Pulmonary artery endothelial cell (primary cell): ENCODE results near the gene POU4F1. TPM values are rescaled to one million over a fixed set of nuclear protein-coding genes. Genes with fewer than 3 reads are reported as not detected.

Experiments
- DNase-seq: peaks from one replicate; pipeline ENCODE4 v3.0.0-alpha.2; 2011; ENCODE audit warnings: low read depth, low spot score
- total RNA-seq: library from RNA; depleted of rRNA; stranded (reverse); fragments of >200 nt; gene quantifications from 2 replicates; pipeline ENCODE4 v1.2.3, GENCODE V29; 2014

POU4F1 gene
- total RNA-seq, 1 donor from 2014 or later: 2.6 TPM

GRCh38 chr13:78593652-78594455 is 9.5 kb downstream of the POU4F1 start:
- no peak for DNase-seq

GRCh38 chr13:78593129-78593528 is 10.2 kb downstream of the POU4F1 start:
- no peak for DNase-seq

DNA sequence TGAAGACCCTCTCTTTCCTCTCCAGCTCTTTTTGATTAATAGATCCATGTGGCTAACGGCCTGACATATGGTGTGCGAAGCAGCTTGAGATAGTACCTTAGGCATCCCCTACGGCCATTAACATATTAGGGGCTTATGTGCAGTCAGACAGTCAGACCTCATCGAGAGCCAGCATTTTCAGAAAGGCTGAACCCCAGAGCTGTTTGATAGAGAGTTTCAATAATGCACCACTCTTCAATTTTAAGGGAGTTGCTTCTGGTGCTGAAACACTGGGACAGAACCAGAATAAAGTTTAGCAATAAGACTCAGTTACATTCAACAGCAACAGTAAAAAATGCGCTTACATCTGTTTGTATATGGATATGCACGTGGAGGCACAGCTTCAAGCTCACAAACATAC is 10.8 kb downstream of the POU4F1 start:
- DNase-seq: no peak

DNA sequence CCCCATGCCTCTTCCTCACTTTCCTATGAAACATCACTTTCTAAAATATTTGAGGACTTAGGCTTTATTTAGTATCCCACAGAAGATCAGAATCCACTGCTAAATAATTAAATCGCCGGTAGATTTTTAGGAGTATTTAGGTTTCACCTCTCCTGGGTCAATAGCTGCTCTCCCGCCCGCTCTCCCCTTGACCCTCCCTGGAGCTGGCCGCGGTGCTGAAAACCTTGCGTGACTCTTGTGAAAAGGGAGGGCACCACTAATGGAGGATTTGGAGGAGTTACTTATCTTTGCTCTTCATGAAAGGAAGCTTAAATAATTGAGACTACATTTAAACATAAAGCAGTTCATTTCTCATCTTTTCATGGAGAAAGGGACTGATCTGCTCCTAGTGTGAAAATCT is 14.1 kb downstream of the POU4F1 start:
- no peak for DNase-seq

- no peak for DNase-seq
These were observed 16.0 kb downstream of the POU4F1 start for GRCh38 chr13:78587395-78587794.

DNA sequence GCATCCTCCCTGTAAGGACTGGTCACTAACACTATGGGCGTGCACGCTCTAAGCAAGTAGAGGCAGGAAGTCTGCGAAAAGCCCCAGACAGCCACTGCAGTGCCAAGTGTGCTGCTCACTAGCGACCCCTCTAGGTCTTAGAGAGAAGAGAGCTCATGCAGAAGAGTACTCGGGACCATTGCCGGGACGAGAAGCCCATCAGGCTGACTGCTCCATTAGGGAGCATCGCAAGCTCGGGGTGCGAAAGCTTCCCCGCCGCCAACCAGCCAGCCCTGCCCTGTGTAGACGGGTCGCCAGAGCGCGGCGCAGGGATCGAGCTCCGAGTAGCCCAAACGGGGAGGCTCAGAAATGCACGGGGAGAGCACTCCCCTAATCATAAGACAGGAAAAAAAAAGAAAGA is 16.6 kb downstream of the POU4F1 start:
- no peak for DNase-seq

DNA sequence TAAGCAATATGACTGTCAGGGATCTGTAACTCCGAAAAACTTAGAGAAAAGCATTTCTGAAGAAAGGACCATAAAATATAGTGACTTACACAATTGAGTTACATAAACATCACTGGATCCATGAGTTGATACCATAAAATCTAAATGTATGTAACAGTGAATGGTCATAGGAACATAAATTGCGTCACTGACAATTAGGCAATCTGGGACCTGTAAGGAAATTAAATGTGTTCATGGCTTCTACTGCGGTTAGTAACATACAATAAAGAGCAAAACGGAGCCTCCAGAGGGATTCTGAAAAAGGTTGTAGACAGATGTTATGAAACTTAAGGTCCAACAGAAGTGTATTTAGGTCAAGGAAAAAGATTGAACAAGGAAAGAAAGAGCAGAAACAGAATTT is 27.1 kb downstream of the POU4F1 start:
- no peak for DNase-seq

DNA sequence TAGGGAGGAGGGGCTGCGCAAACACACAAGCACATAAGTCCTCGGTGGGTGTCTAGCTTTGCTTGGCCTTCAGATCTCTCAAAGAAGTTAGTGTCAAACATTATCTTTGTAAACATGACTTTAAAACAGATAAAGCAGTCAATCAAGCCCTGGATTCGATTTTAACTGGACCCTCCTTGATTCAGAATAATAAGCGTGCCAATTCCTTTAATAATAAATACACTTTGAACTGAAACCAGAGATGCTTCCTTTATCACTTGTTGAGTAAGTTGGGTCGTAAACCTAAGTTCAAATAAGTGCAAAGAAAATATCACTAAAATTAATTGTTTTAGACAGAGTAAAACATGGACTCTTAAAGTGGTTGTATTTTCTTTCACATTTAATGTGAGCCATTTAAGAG is 30.9 kb downstream of the POU4F1 start:
- DNase-seq: no peak

DNA sequence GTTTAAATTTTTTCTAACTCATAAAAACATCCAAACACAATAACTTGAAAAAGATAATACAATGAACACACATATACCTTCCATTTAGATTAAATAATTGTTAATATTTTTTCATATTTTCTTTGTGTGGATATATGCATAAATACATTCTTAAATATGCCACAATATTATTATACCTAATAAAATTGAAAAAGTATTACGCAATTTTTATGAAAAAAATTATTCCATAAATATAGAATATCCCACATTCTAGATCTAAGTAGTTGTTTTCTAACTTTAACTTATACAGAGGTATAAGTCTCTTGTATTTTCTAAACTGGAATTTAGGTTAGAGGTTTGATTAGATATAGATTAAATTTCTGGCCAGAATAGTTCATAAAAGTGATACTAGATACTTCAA is 34.3 kb downstream of the POU4F1 start:
- DNase-seq: no peak

DNA sequence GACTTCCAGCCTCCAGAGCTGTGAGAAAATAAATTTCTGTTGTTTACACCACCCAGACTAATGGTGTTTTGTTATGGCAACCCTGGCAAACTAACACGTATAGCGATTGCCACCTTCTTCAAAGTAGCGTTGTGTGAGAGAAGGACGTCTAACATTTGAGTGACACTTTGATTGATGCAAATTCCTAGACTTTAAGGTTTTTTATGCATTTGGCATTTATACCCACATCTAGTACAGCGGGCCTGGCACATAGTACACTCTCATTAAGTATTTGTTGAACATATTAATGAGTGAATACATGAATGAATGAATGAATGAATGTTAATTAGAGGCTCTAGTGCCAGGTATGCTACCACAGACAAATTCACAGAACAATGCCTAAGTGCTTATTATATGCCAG is 36.7 kb downstream of the POU4F1 start:
- DNase-seq: no peak

- DNase-seq: no peak
These were observed 41.0 kb downstream of the POU4F1 start for GRCh38 chr13:78562237-78562889.

Other genes with a start within 250 kb of the POU4F1 start
- 29.0 and 29.1 TPM in 2 replicates for gene OBI1, start 55.6 kb upstream of the POU4F1 start, total RNA-seq